Endothelial cell of umbilical vein (primary cell): ENCODE data around the gene NRG3. TPM values are rescaled to one million over a fixed set of nuclear protein-coding genes. Genes with fewer than 3 reads are reported as not detected.

Experiments used
- BruUV-seq: library from RNA; stranded (reverse); fragments of 400-500 nt; replicated peaks from 2 replicates; lab custom pipeline; 2021; lab: Mats Ljungman, UMichigan
- CTCF ChIA-PET: fragments of 300-600, 350-600 bp; sonication (Branson Sonifier 250); formaldehyde crosslinking; loops from one replicate; lab custom pipeline; 2021; ENCODE audit warnings: antibody characterized with exemption, inconsistent platforms; lab: Charles Lee
- POLR2A ChIA-PET: fragments of 300-600, 350-600 bp; sonication (Branson Sonifier 250); formaldehyde crosslinking; loops from one replicate; lab custom pipeline; 2021; ENCODE audit warnings: antibody characterized with exemption, inconsistent platforms; lab: Charles Lee
- DNase-seq: peaks from one replicate; pipeline ENCODE4 v3.0.0-alpha.2; 2011; ENCODE audit warnings: low read depth, low spot score
- FAIRE-seq: peaks from 2 replicates; lab custom pipeline; 2011; peaks lifted over from hg19 to GRCh38; lab: Jason Lieb, UNC
- H2AFZ ChIP-seq: 2 replicates; pipeline ENCODE4 v1.6.0; 2012; ENCODE audit warnings: low read depth, low read length, control low read depth, inconsistent platforms
- H3K27ac ChIP-seq: 2 replicates; pipeline ENCODE4 v1.5.1; 2011; ENCODE audit warnings: low read depth, mild to moderate bottlenecking, control low read depth, low read length, moderate library complexity; ENCODE audit not compliant: insufficient read depth
- H3K27me3 ChIP-seq, 2 experiments: 2 replicates each; pipeline versions ENCODE4 v1.6.0 to v1.6.1; 2011; ENCODE audit warnings: low read length in 2 of 2, mixed read lengths in 1 of 2; ENCODE audit not compliant: control insufficient read depth in 2 of 2, insufficient read depth in 2 of 2
- H3K36me3 ChIP-seq, 2 experiments: 2 replicates in 1 of 2; 3 replicates in 1 of 2; pipeline ENCODE4 v1.5.1; 2011; ENCODE audit warnings: low read length in 2 of 2, mild to moderate bottlenecking in 1 of 2, moderate library complexity in 1 of 2; ENCODE audit not compliant: control insufficient read depth in 2 of 2, insufficient read depth in 2 of 2; ENCODE audit errors: extremely low read depth in 1 of 2
- H3K4me1 ChIP-seq: 3 replicates; pipeline ENCODE4 v1.5.1; 2011; ENCODE audit warnings: mild to moderate bottlenecking, low read length; ENCODE audit not compliant: control insufficient read depth, insufficient read depth; ENCODE audit errors: extremely low read depth
- H3K4me2 ChIP-seq: 2 replicates; pipeline ENCODE4 v1.6.1; 2011; ENCODE audit warnings: low read length, control low read depth, mixed read lengths; ENCODE audit not compliant: insufficient read depth
- H3K4me3 ChIP-seq, 3 experiments: fragments of 200-600 bp in 1 of 3; sonication (generic), shearing (Covaris generic) in 1 of 3; replicated peaks in 1 of 3; 2 replicates each; pipeline ENCODE4 v1.5.1; 2011 to 2016; ENCODE audit warnings: control low read depth in 3 of 3, low read length in 3 of 3, mild to moderate bottlenecking in 2 of 3, inconsistent platforms in 1 of 3, low read depth in 1 of 3, moderate library complexity in 1 of 3; ENCODE audit not compliant: insufficient read depth in 1 of 3
- H3K79me2 ChIP-seq: 2 replicates; pipeline ENCODE4 v1.6.0; 2012; ENCODE audit warnings: low read length, inconsistent platforms; ENCODE audit not compliant: control insufficient read depth, insufficient read depth
- H3K9ac ChIP-seq: replicated peaks from 2 replicates; pipeline ENCODE3; 2011; ENCODE audit warnings: low read length, control low read depth; ENCODE audit not compliant: insufficient read depth; ENCODE audit errors: extremely low read depth
- H3K9me1 ChIP-seq: replicated peaks from 3 replicates; pipeline ENCODE4 v1.6.0; 2011; ENCODE audit warnings: mild to moderate bottlenecking, low read length; ENCODE audit not compliant: control insufficient read depth, insufficient read depth; ENCODE audit errors: extremely low read depth
- H3K9me3 ChIP-seq: replicated peaks from 2 replicates; pipeline ENCODE4 v1.5.1; 2012; ENCODE audit warnings: low read length, inconsistent platforms; ENCODE audit not compliant: control insufficient read depth, insufficient read depth
- H4K20me1 ChIP-seq: replicated peaks from 2 replicates; pipeline ENCODE3; 2011; ENCODE audit warnings: mild to moderate bottlenecking, low read length; ENCODE audit not compliant: control insufficient read depth, insufficient read depth; ENCODE audit errors: extremely low read depth
- CTCF ChIP-seq, 2 donors: IDR thresholded peaks; 1 replicate in 1 of 2; 2 replicates in 1 of 2; pipeline ENCODE4 v1.5.1; 2011; ENCODE audit warnings: low read length in 2 of 2, mild to moderate bottlenecking in 2 of 2, moderate library complexity in 2 of 2, control low read depth in 1 of 2, inconsistent platforms in 1 of 2, low read depth in 1 of 2; ENCODE audit not compliant: insufficient read depth in 1 of 2; ENCODE audit errors: extremely low read depth in 1 of 2
- EZH2 ChIP-seq: IDR thresholded peaks from 2 replicates; pipeline ENCODE4 v1.6.1; 2012; ENCODE audit warnings: borderline replicate concordance, low read depth, mild to moderate bottlenecking, moderate library complexity, low read length, inconsistent platforms; ENCODE audit not compliant: severe bottlenecking
- FOS ChIP-seq: IDR thresholded peaks from 2 replicates; pipeline ENCODE4 v1.6.1; 2011; ENCODE audit warnings: mild to moderate bottlenecking, low read length, moderate library complexity, borderline replicate concordance; ENCODE audit not compliant: insufficient read depth
- GATA2 ChIP-seq: IDR thresholded peaks from 2 replicates; pipeline ENCODE4 v1.7.0; 2011; ENCODE audit warnings: low read depth, mild to moderate bottlenecking, moderate library complexity, mixed read lengths, low read length; ENCODE audit not compliant: insufficient read length, insufficient read depth
- JUN ChIP-seq: IDR thresholded peaks from 2 replicates; pipeline ENCODE4 v1.6.1; 2011; ENCODE audit warnings: borderline replicate concordance, low read depth; ENCODE audit not compliant: insufficient read length, insufficient read depth
- MYC ChIP-seq: IDR thresholded peaks from one replicate; pipeline ENCODE4 v1.6.1; 2011; ENCODE audit warnings: mild to moderate bottlenecking, low read depth, low read length
- POLR2A ChIP-seq: IDR thresholded peaks from 2 replicates; pipeline ENCODE4 v1.6.1; 2012; ENCODE audit warnings: low read depth, mild to moderate bottlenecking, control low read depth, low read length
- POLR2AphosphoS5 ChIP-seq: IDR thresholded peaks from 2 replicates; pipeline ENCODE4 v1.6.1; 2012; ENCODE audit warnings: low read depth, mild to moderate bottlenecking, control low read depth, low read length, moderate library complexity; ENCODE audit not compliant: insufficient read depth
- dilution Hi-C: fragments of 300-500 bp; cut with MboI; formaldehyde crosslinking; loops from one replicate; pipeline ENCODE4 v1.15.0; 2019; ENCODE audit warnings: low sequenced_read_pairs; ENCODE audit not compliant: extremely low pct_ligation_motif_present
- intact Hi-C: fragments of 100-400 bp; cut with micrococcal nuclease; formaldehyde crosslinking; loops from one replicate; pipeline ENCODE4 v1.10.0; 2022
- polyA plus RNA-seq, 4 experiments: library from polyadenylated mRNA; depleted of rRNA in 3 of 4; stranded (reverse) in 3 of 4; unstranded in 1 of 4; fragments of >200 nt; gene quantifications; 2 replicates each; pipeline versions ENCODE4 v1.2.1 to v1.2.3, GENCODE V29; 2011 to 2012; ENCODE audit warnings: missing spikeins in 1 of 4
- total RNA-seq: library from RNA; stranded (reverse); gene quantifications from 2 replicates; pipeline ENCODE4 v1.2.3, GENCODE V29; 2021
- TF ChIP-seq, protein P1 (sequence below): IDR thresholded peaks from 2 replicates; pipeline ENCODE4 v1.6.1; 2011; ENCODE audit not compliant: insufficient read depth, insufficient read length

The NRG3 gene
- total and polyA plus RNA-seq, 2 donors (not counting 3 experiments of a cell fraction or from before 2014, with no cell fraction given) = 1.9 to 3.9 TPM

- CTCF ChIA-PET = no interaction called here
- no peak for TF ChIP-seq FOS
- TF ChIP-seq POLR2AphosphoS5 = no peak
- TF ChIP-seq JUN = no peak
- no peak for TF ChIP-seq GATA2
- no peak for TF ChIP-seq POLR2A
- no peak for TF ChIP-seq MYC
- TF ChIP-seq, protein P1, sequence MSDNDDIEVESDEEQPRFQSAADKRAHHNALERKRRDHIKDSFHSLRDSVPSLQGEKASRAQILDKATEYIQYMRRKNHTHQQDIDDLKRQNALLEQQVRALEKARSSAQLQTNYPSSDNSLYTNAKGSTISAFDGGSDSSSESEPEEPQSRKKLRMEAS = no peak
- TF ChIP-seq CTCF (IDR thresholded peaks at IDR 0.05; ENCODE audit: extremely low read depth in 1 of 2, insufficient read depth in 1 of 2, low read depth in 1 of 2, low read length in 2 of 2) = no peak
- TF ChIP-seq EZH2 = no peak
- no peak overlapping the region for H3K4me3 ChIP-seq
- H3K9ac ChIP-seq = no peak overlapping the region
- H3K27me3 ChIP-seq = no peaks in the 10 kb centered on the region
- dilution Hi-C loops = no loop called here
- no peak overlapping the region for H2AFZ ChIP-seq
- no peak overlapping the region for H3K27ac ChIP-seq
- DNase-seq (no peak), FAIRE-seq (no peak)
- intact Hi-C loops = no loop called here
- BruUV-seq = no TSS peak
- H3K9me1 ChIP-seq = no peaks in the 10 kb centered on the region
- H4K20me1 ChIP-seq = no peaks in the 10 kb centered on the region
- no peaks in the 10 kb centered on the region for H3K79me2 ChIP-seq
- no peaks in the 10 kb centered on the region for H3K4me1 ChIP-seq
- POLR2A ChIA-PET = no interaction called here
- no peaks in the 10 kb centered on the region for H3K9me3 ChIP-seq
- no peak overlapping the region for H3K4me2 ChIP-seq
- H3K36me3 ChIP-seq = no peaks in the 10 kb centered on the region
Measured at GRCh38 chr10:82278401-82279182, 403.6 kb downstream of the NRG3 start.
